Endometrial microvascular endothelial cells (primary cell): ENCODE data around the gene CCDC43. TPM values are rescaled to one million over a fixed set of nuclear protein-coding genes. Genes with fewer than 3 reads are reported as not detected.
"Not testable (repeated sequence)": the region's sequence is repeated elsewhere in the genome, so short reads cannot be mapped to it uniquely, and the experiment has no call there.

Experiments used
- in situ Hi-C: cut with HindIII; loops from 2 replicates; pipeline ENCODE4 v1.10.0; 2017; ENCODE audit warnings: low sequenced_read_pairs, low pct_unique_long_range_greater_than_20kb; ENCODE audit errors: inconsistent ontology term
- total RNA-seq: library from RNA; depleted of rRNA; stranded (reverse); fragments of >200 nt; gene quantifications from one replicate; pipeline ENCODE4 v1.2.3, GENCODE V29; 2015; ENCODE audit errors: inconsistent ontology term

Gene CCDC43
- total RNA-seq, 1 donor from 2014 or later: 29.4 TPM

GRCh38 chr17:44677136-44677535 lies 12.4 kb downstream of the CCDC43 start:
- in situ Hi-C loops: no loop called here

GRCh38 chr17:44673893-44674292 lies 15.7 kb downstream of the CCDC43 start:
- in situ Hi-C loops: no loop called here

- in situ Hi-C loops: no loop called here
These were observed 17.0 kb downstream of the CCDC43 start for GRCh38 chr17:44672479-44673093.

GRCh38 chr17:44666006-44666405 lies 23.6 kb downstream of the CCDC43 start:
- in situ Hi-C loops: no loop called here

- in situ Hi-C loops: no loop called here
These were observed 24.7 kb downstream of the CCDC43 start for GRCh38 chr17:44664867-44665266.

- in situ Hi-C loops: no loop called here
These were observed 26.5 kb downstream of the CCDC43 start for GRCh38 chr17:44663095-44663494.

GRCh38 chr17:44661835-44662234 lies 27.7 kb downstream of the CCDC43 start:
- in situ Hi-C loops: no loop called here

- in situ Hi-C loops: no loop called here
These were observed 33.4 kb downstream of the CCDC43 start, which contains the start of gene MEIOC for GRCh38 chr17:44655983-44656710. MEIOC (plus strand) TSS chr17:44656468; CDS start chr17:44656614, 146 bp downstream.

GRCh38 chr17:44653954-44654353 lies 35.6 kb downstream of the CCDC43 start:
- in situ Hi-C loops: no loop called here

GRCh38 chr17:44653384-44653783 lies 36.2 kb downstream of the CCDC43 start:
- in situ Hi-C loops: no loop called here

GRCh38 chr17:44652727-44653126 lies 36.8 kb downstream of the CCDC43 start:
- in situ Hi-C loops: no loop called here

- in situ Hi-C loops: no loop called here
These were observed 38.3 kb downstream of the CCDC43 start for GRCh38 chr17:44651228-44651627.

GRCh38 chr17:44648963-44649362 lies 40.6 kb downstream of the CCDC43 start:
- in situ Hi-C loops: no loop called here

GRCh38 chr17:44647736-44648135 lies 41.8 kb downstream of the CCDC43 start:
- in situ Hi-C loops: no loop called here

- in situ Hi-C loops: no loop called here
These were observed 43.3 kb downstream of the CCDC43 start for GRCh38 chr17:44646280-44646679.

- in situ Hi-C loops: no loop called here
These were observed 44.2 kb downstream of the CCDC43 start for GRCh38 chr17:44645341-44645740.

- in situ Hi-C loops: no loop called here
These were observed 46.7 kb downstream of the CCDC43 start for GRCh38 chr17:44642834-44643233.

- in situ Hi-C loops: no loop called here
These were observed 52.5 kb downstream of the CCDC43 start for GRCh38 chr17:44637066-44637465.

GRCh38 chr17:44636562-44636961 lies 53.0 kb downstream of the CCDC43 start:
- in situ Hi-C loops: no loop called here

- in situ Hi-C loops: not testable (repeated sequence)
These were observed 55.2 kb downstream of the CCDC43 start for GRCh38 chr17:44634401-44634800.
